HG02623 (cell line): ENCODE measurements around the gene CMSS1.

Source experiments
- ATAC-seq: cut with Tn5 transposase; IDR thresholded peaks from one replicate; pipeline ENCODE4 v1.9.1; 2021; ENCODE audit warnings: moderate library complexity; ENCODE audit not compliant: unreplicated experiment

The CMSS1 gene

GRCh38 chr3:100159331-100160153, 341.9 kb downstream of the CMSS1 start:
- no peak for ATAC-seq

GRCh38 chr3:100160521-100160920, 342.9 kb downstream of the CMSS1 start:
- ATAC-seq, result no peak

- no peak for ATAC-seq
These were observed 346.1 kb downstream of the CMSS1 start for GRCh38 chr3:100163787-100164186.

GRCh38 chr3:100164743-100165142, 347.1 kb downstream of the CMSS1 start:
- no peak for ATAC-seq

GRCh38 chr3:100165926-100166550, 348.4 kb downstream of the CMSS1 start:
- no peak for ATAC-seq

- ATAC-seq, result no peak
These were observed 351.7 kb downstream of the CMSS1 start for GRCh38 chr3:100169201-100169920.

- ATAC-seq, result no peak
These were observed 352.8 kb downstream of the CMSS1 start for GRCh38 chr3:100170486-100170885.

GRCh38 chr3:100171211-100171914, 353.7 kb downstream of the CMSS1 start:
- ATAC-seq, result no peak

GRCh38 chr3:100173961-100174360, 356.3 kb downstream of the CMSS1 start:
- ATAC-seq, result no peak

GRCh38 chr3:100175637-100176280, 358.1 kb downstream of the CMSS1 start:
- ATAC-seq, result no peak

GRCh38 chr3:100179692-100180349, 362.2 kb downstream of the CMSS1 start:
- ATAC-seq, result no peak

- ATAC-seq, result no peak
These were observed 366.0 kb downstream of the CMSS1 start for GRCh38 chr3:100183608-100184125.

GRCh38 chr3:100184948-100185570, 367.4 kb downstream of the CMSS1 start:
- ATAC-seq, result no peak

GRCh38 chr3:100185847-100186246, 368.2 kb downstream of the CMSS1 start:
- no peak for ATAC-seq

- no peak for ATAC-seq
These were observed 371.8 kb downstream of the CMSS1 start for GRCh38 chr3:100189444-100189964.

GRCh38 chr3:100195375-100195774, 377.7 kb downstream of the CMSS1 start:
- no peak for ATAC-seq

GRCh38 chr3:100197876-100198275, 380.2 kb downstream of the CMSS1 start:
- ATAC-seq, result no peak

- no peak for ATAC-seq
These were observed 381.1 kb downstream of the CMSS1 start for GRCh38 chr3:100198579-100199269.

GRCh38 chr3:100205171-100205570, 387.5 kb downstream of the CMSS1 start:
- no peak for ATAC-seq
